Measurements from ENCODE around the gene LTC4S. TPM values are rescaled to one million over a fixed set of nuclear protein-coding genes. Genes with fewer than 3 reads are reported as not detected.

LTC4S gene
- total RNA-seq, 1 experiment from 2014 or later, result 2.6 TPM

DNA sequence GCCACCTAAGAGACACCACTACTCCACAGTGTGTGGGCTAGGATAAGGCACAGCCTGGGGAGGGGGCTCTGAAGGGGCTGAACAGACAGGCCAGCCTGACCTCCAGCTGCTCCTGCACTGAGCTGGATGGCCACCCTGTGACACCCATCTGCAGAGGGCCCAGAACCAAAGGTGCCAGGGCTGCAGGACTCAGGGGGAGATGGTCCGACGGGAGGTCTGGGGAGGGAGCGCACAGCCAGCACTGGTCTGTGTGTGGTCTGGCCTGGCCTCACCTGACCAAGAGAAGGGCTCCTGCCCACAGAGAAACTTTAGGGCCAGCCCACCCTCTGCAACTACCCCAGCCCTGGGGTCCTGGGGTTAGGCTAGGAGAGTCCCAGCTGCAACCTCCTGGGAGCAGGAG lies 789 bp downstream of the LTC4S start:
- peaks cover 18% of the 10 kb centered on the region for H3K4me1 Mint-ChIP-seq
- H3K4me3 Mint-ChIP-seq, result peak overlapping the region; percentile 67
- no peak for ATAC-seq
- H3K27ac Mint-ChIP-seq, result no peak overlapping the region
- H3K9me3 Mint-ChIP-seq, result no peaks in the 10 kb centered on the region
- H3K36me3 Mint-ChIP-seq, result peaks cover 12% of the 10 kb centered on the region
- TF ChIP-seq, protein P1, sequence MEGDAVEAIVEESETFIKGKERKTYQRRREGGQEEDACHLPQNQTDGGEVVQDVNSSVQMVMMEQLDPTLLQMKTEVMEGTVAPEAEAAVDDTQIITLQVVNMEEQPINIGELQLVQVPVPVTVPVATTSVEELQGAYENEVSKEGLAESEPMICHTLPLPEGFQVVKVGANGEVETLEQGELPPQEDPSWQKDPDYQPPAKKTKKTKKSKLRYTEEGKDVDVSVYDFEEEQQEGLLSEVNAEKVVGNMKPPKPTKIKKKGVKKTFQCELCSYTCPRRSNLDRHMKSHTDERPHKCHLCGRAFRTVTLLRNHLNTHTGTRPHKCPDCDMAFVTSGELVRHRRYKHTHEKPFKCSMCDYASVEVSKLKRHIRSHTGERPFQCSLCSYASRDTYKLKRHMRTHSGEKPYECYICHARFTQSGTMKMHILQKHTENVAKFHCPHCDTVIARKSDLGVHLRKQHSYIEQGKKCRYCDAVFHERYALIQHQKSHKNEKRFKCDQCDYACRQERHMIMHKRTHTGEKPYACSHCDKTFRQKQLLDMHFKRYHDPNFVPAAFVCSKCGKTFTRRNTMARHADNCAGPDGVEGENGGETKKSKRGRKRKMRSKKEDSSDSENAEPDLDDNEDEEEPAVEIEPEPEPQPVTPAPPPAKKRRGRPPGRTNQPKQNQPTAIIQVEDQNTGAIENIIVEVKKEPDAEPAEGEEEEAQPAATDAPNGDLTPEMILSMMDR (IDR thresholded peaks at IDR 0.05), result no peak
- ChIA-PET POLR2A (no interaction called here), CTCF (interaction anchor here (1.0 to 5.7 kb wide), 2 partner anchors 26 to 32 kb away, joined by 3 to 39 read pairs; no protein-coding TSS in a partner anchor)
- no peak for DNase-seq (ENCODE audit: low spot score)
- no peaks in the 10 kb centered on the region for H3K27me3 Mint-ChIP-seq (ENCODE audit: low read depth)

DNA sequence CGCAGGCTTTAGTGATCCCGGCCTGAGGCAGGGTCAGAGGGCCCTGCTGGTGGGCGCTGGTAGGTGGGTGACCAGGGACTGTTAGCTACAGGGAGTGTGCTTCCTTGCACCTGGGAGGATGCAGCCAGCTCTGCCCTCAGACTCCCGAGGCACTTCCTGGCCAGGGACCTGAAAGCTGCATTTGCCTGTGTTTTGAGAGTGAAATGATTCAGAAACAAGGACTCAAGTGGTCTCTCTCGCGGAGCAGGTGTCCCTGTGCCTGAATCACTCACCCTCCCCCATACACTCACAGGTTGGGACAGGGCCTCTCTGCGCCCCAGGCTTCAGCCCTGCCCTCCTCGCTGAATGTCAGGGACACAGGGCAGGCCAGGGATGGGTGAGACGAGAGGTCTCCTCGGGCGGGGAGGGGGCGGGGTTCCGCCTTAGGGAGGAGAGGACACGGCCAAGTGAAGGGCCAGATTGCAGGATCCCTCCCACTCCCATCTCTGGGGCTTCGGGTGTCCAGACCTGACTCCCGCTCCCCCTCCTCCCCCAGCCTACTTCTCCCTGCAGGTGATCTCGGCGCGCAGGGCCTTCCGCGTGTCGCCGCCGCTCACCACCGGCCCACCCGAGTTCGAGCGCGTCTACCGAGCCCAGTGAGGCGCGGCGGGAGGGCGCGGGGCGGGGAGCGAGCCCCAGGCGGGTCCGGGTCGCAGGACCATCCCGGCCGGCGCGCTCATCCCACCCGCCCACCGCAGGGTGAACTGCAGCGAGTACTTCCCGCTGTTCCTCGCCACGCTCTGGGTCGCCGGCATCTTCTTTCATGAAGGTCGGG lies 1.5 kb downstream of the LTC4S start:
- Mint-ChIP-seq H3K4me1 (peaks cover 18% of the 10 kb centered on the region), H3K36me3 (peaks cover 15% of the 10 kb centered on the region), H3K27me3 (ENCODE audit: low read depth) (no peaks in the 10 kb centered on the region), H3K4me3 (peak overlapping the region; percentile 67), H3K9me3 (no peaks in the 10 kb centered on the region), H3K27ac (no peak overlapping the region)
- DNase-seq (ENCODE audit: low spot score), result peak; percentile 56
- ATAC-seq, result peak; percentile 28
- POLR2A ChIA-PET, result interaction anchor here (1.1 kb wide), 1 partner anchor 63 kb away, joined by 3 read pairs; no protein-coding TSS in a partner anchor
- CTCF ChIA-PET, result interaction anchor here (0.5 to 5.7 kb wide), 14 partner anchors 9 to 811 kb away, joined by 3 to 39 read pairs (median 4); partner anchors contain the start of gene SQSTM1
- peak; percentile 75; the same call in 1 of the 2 replicates for TF ChIP-seq ZNF263 (CRISPR knock-in tag; IDR thresholded peaks at IDR 0.05; ENCODE audit: low read depth)
- TF ChIP-seq, protein P2, sequence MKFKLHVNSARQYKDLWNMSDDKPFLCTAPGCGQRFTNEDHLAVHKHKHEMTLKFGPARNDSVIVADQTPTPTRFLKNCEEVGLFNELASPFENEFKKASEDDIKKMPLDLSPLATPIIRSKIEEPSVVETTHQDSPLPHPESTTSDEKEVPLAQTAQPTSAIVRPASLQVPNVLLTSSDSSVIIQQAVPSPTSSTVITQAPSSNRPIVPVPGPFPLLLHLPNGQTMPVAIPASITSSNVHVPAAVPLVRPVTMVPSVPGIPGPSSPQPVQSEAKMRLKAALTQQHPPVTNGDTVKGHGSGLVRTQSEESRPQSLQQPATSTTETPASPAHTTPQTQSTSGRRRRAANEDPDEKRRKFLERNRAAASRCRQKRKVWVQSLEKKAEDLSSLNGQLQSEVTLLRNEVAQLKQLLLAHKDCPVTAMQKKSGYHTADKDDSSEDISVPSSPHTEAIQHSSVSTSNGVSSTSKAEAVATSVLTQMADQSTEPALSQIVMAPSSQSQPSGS (CRISPR knock-in tag; IDR thresholded peaks at IDR 0.05; ENCODE audit: borderline replicate concordance, low read depth), result no peak
- TF ChIP-seq SOX15 (CRISPR knock-in tag; IDR thresholded peaks at IDR 0.05), result no peak
- TF ChIP-seq, protein P3, sequence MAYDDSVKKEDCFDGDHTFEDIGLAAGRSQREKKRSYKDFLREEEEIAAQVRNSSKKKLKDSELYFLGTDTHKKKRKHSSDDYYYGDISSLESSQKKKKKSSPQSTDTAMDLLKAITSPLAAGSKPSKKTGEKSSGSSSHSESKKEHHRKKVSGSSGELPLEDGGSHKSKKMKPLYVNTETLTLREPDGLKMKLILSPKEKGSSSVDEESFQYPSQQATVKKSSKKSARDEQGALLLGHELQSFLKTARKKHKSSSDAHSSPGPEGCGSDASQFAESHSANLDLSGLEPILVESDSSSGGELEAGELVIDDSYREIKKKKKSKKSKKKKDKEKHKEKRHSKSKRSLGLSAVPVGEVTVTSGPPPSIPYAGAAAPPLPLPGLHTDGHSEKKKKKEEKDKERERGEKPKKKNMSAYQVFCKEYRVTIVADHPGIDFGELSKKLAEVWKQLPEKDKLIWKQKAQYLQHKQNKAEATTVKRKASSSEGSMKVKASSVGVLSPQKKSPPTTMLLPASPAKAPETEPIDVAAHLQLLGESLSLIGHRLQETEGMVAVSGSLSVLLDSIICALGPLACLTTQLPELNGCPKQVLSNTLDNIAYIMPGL (CRISPR knock-in tag; IDR thresholded peaks at IDR 0.05), result no peak
- TF ChIP-seq, protein P4, sequence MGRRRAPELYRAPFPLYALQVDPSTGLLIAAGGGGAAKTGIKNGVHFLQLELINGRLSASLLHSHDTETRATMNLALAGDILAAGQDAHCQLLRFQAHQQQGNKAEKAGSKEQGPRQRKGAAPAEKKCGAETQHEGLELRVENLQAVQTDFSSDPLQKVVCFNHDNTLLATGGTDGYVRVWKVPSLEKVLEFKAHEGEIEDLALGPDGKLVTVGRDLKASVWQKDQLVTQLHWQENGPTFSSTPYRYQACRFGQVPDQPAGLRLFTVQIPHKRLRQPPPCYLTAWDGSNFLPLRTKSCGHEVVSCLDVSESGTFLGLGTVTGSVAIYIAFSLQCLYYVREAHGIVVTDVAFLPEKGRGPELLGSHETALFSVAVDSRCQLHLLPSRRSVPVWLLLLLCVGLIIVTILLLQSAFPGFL (CRISPR knock-in tag; IDR thresholded peaks at IDR 0.05; ENCODE audit: borderline replicate concordance), result no peak
- 0 out of 2 replicates have a peak, but pooled peaks have one; percentile 35 for TF ChIP-seq ZNF232 (CRISPR knock-in tag; IDR thresholded peaks at IDR 0.05)
- TF ChIP-seq, protein P5, sequence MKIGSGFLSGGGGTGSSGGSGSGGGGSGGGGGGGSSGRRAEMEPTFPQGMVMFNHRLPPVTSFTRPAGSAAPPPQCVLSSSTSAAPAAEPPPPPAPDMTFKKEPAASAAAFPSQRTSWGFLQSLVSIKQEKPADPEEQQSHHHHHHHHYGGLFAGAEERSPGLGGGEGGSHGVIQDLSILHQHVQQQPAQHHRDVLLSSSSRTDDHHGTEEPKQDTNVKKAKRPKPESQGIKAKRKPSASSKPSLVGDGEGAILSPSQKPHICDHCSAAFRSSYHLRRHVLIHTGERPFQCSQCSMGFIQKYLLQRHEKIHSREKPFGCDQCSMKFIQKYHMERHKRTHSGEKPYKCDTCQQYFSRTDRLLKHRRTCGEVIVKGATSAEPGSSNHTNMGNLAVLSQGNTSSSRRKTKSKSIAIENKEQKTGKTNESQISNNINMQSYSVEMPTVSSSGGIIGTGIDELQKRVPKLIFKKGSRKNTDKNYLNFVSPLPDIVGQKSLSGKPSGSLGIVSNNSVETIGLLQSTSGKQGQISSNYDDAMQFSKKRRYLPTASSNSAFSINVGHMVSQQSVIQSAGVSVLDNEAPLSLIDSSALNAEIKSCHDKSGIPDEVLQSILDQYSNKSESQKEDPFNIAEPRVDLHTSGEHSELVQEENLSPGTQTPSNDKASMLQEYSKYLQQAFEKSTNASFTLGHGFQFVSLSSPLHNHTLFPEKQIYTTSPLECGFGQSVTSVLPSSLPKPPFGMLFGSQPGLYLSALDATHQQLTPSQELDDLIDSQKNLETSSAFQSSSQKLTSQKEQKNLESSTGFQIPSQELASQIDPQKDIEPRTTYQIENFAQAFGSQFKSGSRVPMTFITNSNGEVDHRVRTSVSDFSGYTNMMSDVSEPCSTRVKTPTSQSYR (CRISPR knock-in tag; IDR thresholded peaks at IDR 0.05), result no peak
- TF ChIP-seq ETV6 (CRISPR knock-in tag; IDR thresholded peaks at IDR 0.05), result no peak
- no peak for TF ChIP-seq NFATC4 (CRISPR knock-in tag; IDR thresholded peaks at IDR 0.05)
- TF ChIP-seq, protein P6, sequence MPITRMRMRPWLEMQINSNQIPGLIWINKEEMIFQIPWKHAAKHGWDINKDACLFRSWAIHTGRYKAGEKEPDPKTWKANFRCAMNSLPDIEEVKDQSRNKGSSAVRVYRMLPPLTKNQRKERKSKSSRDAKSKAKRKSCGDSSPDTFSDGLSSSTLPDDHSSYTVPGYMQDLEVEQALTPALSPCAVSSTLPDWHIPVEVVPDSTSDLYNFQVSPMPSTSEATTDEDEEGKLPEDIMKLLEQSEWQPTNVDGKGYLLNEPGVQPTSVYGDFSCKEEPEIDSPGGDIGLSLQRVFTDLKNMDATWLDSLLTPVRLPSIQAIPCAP (CRISPR knock-in tag; IDR thresholded peaks at IDR 0.05), result peak; percentile 55; the same call in 1 of the 2 replicates
- TF ChIP-seq NFE2L1 (CRISPR knock-in tag; IDR thresholded peaks at IDR 0.05), result no peak
- TF ChIP-seq, protein P7, sequence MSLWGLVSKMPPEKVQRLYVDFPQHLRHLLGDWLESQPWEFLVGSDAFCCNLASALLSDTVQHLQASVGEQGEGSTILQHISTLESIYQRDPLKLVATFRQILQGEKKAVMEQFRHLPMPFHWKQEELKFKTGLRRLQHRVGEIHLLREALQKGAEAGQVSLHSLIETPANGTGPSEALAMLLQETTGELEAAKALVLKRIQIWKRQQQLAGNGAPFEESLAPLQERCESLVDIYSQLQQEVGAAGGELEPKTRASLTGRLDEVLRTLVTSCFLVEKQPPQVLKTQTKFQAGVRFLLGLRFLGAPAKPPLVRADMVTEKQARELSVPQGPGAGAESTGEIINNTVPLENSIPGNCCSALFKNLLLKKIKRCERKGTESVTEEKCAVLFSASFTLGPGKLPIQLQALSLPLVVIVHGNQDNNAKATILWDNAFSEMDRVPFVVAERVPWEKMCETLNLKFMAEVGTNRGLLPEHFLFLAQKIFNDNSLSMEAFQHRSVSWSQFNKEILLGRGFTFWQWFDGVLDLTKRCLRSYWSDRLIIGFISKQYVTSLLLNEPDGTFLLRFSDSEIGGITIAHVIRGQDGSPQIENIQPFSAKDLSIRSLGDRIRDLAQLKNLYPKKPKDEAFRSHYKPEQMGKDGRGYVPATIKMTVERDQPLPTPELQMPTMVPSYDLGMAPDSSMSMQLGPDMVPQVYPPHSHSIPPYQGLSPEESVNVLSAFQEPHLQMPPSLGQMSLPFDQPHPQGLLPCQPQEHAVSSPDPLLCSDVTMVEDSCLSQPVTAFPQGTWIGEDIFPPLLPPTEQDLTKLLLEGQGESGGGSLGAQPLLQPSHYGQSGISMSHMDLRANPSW (CRISPR knock-in tag; conservative IDR thresholded peaks at IDR 0.05; ENCODE audit: low read depth), result no peak
- TF ChIP-seq, protein P8, sequence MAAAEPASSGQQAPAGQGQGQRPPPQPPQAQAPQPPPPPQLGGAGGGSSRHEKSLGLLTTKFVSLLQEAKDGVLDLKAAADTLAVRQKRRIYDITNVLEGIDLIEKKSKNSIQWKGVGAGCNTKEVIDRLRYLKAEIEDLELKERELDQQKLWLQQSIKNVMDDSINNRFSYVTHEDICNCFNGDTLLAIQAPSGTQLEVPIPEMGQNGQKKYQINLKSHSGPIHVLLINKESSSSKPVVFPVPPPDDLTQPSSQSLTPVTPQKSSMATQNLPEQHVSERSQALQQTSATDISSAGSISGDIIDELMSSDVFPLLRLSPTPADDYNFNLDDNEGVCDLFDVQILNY (CRISPR knock-in tag; IDR thresholded peaks at IDR 0.05), result no peak
- TF ChIP-seq, protein P9, sequence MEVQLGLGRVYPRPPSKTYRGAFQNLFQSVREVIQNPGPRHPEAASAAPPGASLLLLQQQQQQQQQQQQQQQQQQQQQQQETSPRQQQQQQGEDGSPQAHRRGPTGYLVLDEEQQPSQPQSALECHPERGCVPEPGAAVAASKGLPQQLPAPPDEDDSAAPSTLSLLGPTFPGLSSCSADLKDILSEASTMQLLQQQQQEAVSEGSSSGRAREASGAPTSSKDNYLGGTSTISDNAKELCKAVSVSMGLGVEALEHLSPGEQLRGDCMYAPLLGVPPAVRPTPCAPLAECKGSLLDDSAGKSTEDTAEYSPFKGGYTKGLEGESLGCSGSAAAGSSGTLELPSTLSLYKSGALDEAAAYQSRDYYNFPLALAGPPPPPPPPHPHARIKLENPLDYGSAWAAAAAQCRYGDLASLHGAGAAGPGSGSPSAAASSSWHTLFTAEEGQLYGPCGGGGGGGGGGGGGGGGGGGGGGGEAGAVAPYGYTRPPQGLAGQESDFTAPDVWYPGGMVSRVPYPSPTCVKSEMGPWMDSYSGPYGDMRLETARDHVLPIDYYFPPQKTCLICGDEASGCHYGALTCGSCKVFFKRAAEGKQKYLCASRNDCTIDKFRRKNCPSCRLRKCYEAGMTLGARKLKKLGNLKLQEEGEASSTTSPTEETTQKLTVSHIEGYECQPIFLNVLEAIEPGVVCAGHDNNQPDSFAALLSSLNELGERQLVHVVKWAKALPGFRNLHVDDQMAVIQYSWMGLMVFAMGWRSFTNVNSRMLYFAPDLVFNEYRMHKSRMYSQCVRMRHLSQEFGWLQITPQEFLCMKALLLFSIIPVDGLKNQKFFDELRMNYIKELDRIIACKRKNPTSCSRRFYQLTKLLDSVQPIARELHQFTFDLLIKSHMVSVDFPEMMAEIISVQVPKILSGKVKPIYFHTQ (CRISPR knock-in tag; IDR thresholded peaks at IDR 0.05), result no peak
